Measurements from ENCODE around the gene MMEL1. TPM values are rescaled to one million over a fixed set of nuclear protein-coding genes. Genes with fewer than 3 reads are reported as not detected.
A peak's percentile ranks its signal among the peaks of the same experiment; 100 is the strongest.

MMEL1 gene
- total and polyA plus RNA-seq, 2 experiments from 2014 or later, result 0.57 to 0.90 TPM

- Histone ChIP-seq H3K4me2 (0 out of 2 replicates have a peak overlapping the region, but pooled peaks have one; percentile 26), H3K36me3 (ENCODE audit: insufficient read depth) (no peaks in the 10 kb centered on the region), H3K27me3 (ENCODE audit: insufficient read depth) (no peaks in the 10 kb centered on the region), H3K79me2 (replicated peaks; ENCODE audit: insufficient read depth) (no peaks in the 10 kb centered on the region), H4K20me1 (replicated peaks; ENCODE audit: insufficient read depth) (no peaks in the 10 kb centered on the region), H3K27ac (ENCODE audit: low read depth) (no peak overlapping the region), H3K9me2 (ENCODE audit: insufficient read depth) (no peaks in the 10 kb centered on the region), H2AFZ (no peak overlapping the region), H3K4me3 (no peak overlapping the region), H3F3A (replicated peaks; ENCODE audit: low read depth) (no peaks in the 10 kb centered on the region), H3K4me1 (ENCODE audit: insufficient read depth) (peaks cover 13% of the 10 kb centered on the region)
- peak overlapping the region; percentile 30 for H3K4me3 Mint-ChIP-seq
- no peak overlapping the region for H3K27ac Mint-ChIP-seq
- ATAC-seq, result no peak; the same call in 2 of the 3 replicates
- peaks cover 24% of the 10 kb centered on the region for H3K4me1 Mint-ChIP-seq
- peak; percentile 51 for DNase-seq (ENCODE audit: low spot score)
- no peak for TF ChIP-seq JUNB (IDR thresholded peaks at IDR 0.05; ENCODE audit: unreplicated experiment)
- 0 out of 4 replicates have a peak, but pooled peaks of 1 of the 2 experiments have one; percentile 0 for TF ChIP-seq CTCF (conservative IDR thresholded peaks at IDR 0.05; ENCODE audit: low read depth in 2 of 2)
- 0 out of 2 replicates have a peak, but pooled peaks have one; percentile 2 for TF ChIP-seq POLR2AphosphoS5 (IDR thresholded peaks at IDR 0.05; ENCODE audit: low read depth)
- no peak for TF ChIP-seq REST (IDR thresholded peaks at IDR 0.05; ENCODE audit: unreplicated experiment)
- no peak for TF ChIP-seq ETS1 (IDR thresholded peaks at IDR 0.05)
- TF ChIP-seq CREB1 (CRISPR knock-in tag; IDR thresholded peaks at IDR 0.05; ENCODE audit: low read depth), result no peak
- peaks cover 8% of the 10 kb centered on the region for H3K27me3 Mint-ChIP-seq (ENCODE audit: insufficient read depth, low read depth, poor library complexity)
- H3K9me3 Mint-ChIP-seq, result no peaks in the 10 kb centered on the region
- no peaks in the 10 kb centered on the region for H3K36me3 Mint-ChIP-seq (ENCODE audit: low read depth)
Measured at GRCh38 chr1:2583871-2584351, 48.9 kb downstream of the MMEL1 start.

- H3K4me1 Mint-ChIP-seq, result peaks cover 24% of the 10 kb centered on the region
- TF ChIP-seq CTCF (conservative IDR thresholded peaks at IDR 0.05; ENCODE audit: low read depth in 2 of 2) (no peak), CREB1 (CRISPR knock-in tag; IDR thresholded peaks at IDR 0.05; ENCODE audit: low read depth) (no peak), POLR2AphosphoS5 (IDR thresholded peaks at IDR 0.05; ENCODE audit: low read depth) (no peak)
Measured at GRCh38 chr1:2583331-2583791, 49.5 kb downstream of the MMEL1 start.

More at GRCh38 chr1:2583331-2583791, 49.5 kb downstream of the MMEL1 start:
- ATAC-seq (no peak), DNase-seq (ENCODE audit: low spot score) (peak; percentile 41)
- Mint-ChIP-seq H3K27me3 (ENCODE audit: insufficient read depth, low read depth, poor library complexity) (peaks cover 7% of the 10 kb centered on the region), H3K9me3 (no peaks in the 10 kb centered on the region), H3K36me3 (ENCODE audit: low read depth) (no peaks in the 10 kb centered on the region), H3K4me3 (no peak overlapping the region), H3K27ac (no peak overlapping the region)
- H3K9me2 ChIP-seq (ENCODE audit: insufficient read depth), result no peaks in the 10 kb centered on the region
- no peaks in the 10 kb centered on the region for H4K20me1 ChIP-seq (replicated peaks; ENCODE audit: insufficient read depth)
- no peak overlapping the region for H2AFZ ChIP-seq
- no peaks in the 10 kb centered on the region for H3F3A ChIP-seq (replicated peaks; ENCODE audit: low read depth)
- H3K27me3 ChIP-seq (ENCODE audit: insufficient read depth), result no peaks in the 10 kb centered on the region
- no peak overlapping the region for H3K4me3 ChIP-seq
- H3K27ac ChIP-seq (ENCODE audit: low read depth), result no peak overlapping the region
- H3K36me3 ChIP-seq (ENCODE audit: insufficient read depth), result no peaks in the 10 kb centered on the region
- no peaks in the 10 kb centered on the region for H3K79me2 ChIP-seq (replicated peaks; ENCODE audit: insufficient read depth)
- peaks cover 13% of the 10 kb centered on the region for H3K4me1 ChIP-seq (ENCODE audit: insufficient read depth)
- 0 out of 2 replicates have a peak overlapping the region, but pooled peaks have one; percentile 26 for H3K4me2 ChIP-seq

All from GM23338 (cell line).